Stomach (tissue), 4 donors: Measurements from ENCODE around the gene MCM7.

Source experiments
- CTCF ChIP-seq, 7 experiments: fragments of 450-650 bp in 4 of 7; fragments of 200-600 bp in 3 of 7; sonication (generic) in 3 of 7; IDR thresholded peaks; one replicate each; pipeline ENCODE4 v1.5.1; 2016 to 2019; ENCODE audit warnings: antibody characterized with exemption in 7 of 7, control low read depth in 2 of 7, mild to moderate bottlenecking in 1 of 7
- POLR2A ChIP-seq, 4 donors: fragments of 450-650 bp; IDR thresholded peaks; one replicate each; pipeline ENCODE4 v1.6.1; 2016; ENCODE audit warnings: antibody characterized with exemption in 4 of 4, control low read depth in 2 of 4, mild to moderate bottlenecking in 1 of 4, moderate library complexity in 1 of 4

- TF ChIP-seq POLR2A (IDR thresholded peaks at IDR 0.05) (no peak), CTCF (IDR thresholded peaks at IDR 0.05) (peak in 6 of 7 experiments; percentile 61 to 97 (median 94))
Measured at GRCh38 chr7:100081535-100082102, 19.6 kb downstream of the MCM7 start, which contains the start of gene ZNF3.
